HG03025 (cell line): ENCODE results near the gene SMIM17.
"Not testable (repeated sequence)": the region's sequence is repeated elsewhere in the genome, so short reads cannot be mapped to it uniquely, and the experiment has no call there.

Experiments used
- ATAC-seq: cut with Tn5 transposase; IDR thresholded peaks from one replicate; pipeline ENCODE4 v1.9.1; 2021; ENCODE audit warnings: mild to moderate bottlenecking, moderate library complexity; ENCODE audit not compliant: unreplicated experiment, low FRiP score

The SMIM17 gene

GRCh38 chr19:56654151-56654550 is 11.2 kb downstream of the SMIM17 start:
- ATAC-seq: no peak

GRCh38 chr19:56660381-56661107 is 17.6 kb downstream of the SMIM17 start:
- no peak for ATAC-seq

GRCh38 chr19:56661248-56661647 is 18.3 kb downstream of the SMIM17 start:
- no peak for ATAC-seq

- no peak for ATAC-seq
Measured at GRCh38 chr19:56663931-56664500, 21.1 kb downstream of the SMIM17 start.

- no peak for ATAC-seq
Measured at GRCh38 chr19:56664511-56664910, 21.6 kb downstream of the SMIM17 start.

- no peak for ATAC-seq
Measured at GRCh38 chr19:56667311-56667870, 24.4 kb downstream of the SMIM17 start.

- ATAC-seq: no peak
Measured at GRCh38 chr19:56668676-56669075, 25.7 kb downstream of the SMIM17 start.

- ATAC-seq: no peak
Measured at GRCh38 chr19:56670401-56670960, 27.5 kb downstream of the SMIM17 start.

- no peak for ATAC-seq
Measured at GRCh38 chr19:56670961-56671612, 28.1 kb downstream of the SMIM17 start.

- ATAC-seq: no peak
Measured at GRCh38 chr19:56671613-56671994, 28.6 kb downstream of the SMIM17 start, which contains the start of gene ZNF835. ZNF835 (minus strand) TSS chr19:56671757; CDS start chr19:56665198, 6,559 bp downstream.

GRCh38 chr19:56672610-56673009 is 29.7 kb downstream of the SMIM17 start:
- ATAC-seq: not testable (repeated sequence)

GRCh38 chr19:56678205-56678604 is 35.2 kb downstream of the SMIM17 start:
- ATAC-seq: no peak

GRCh38 chr19:56681702-56682101 is 38.7 kb downstream of the SMIM17 start:
- no peak for ATAC-seq

GRCh38 chr19:56683116-56683515 is 40.2 kb downstream of the SMIM17 start:
- ATAC-seq: no peak

GRCh38 chr19:56687031-56687430 is 44.1 kb downstream of the SMIM17 start:
- ATAC-seq: no peak

- no peak for ATAC-seq
Measured at GRCh38 chr19:56689198-56689597, 46.2 kb downstream of the SMIM17 start.

- ATAC-seq: no peak
Measured at GRCh38 chr19:56690670-56691069, 47.7 kb downstream of the SMIM17 start.

GRCh38 chr19:56692206-56692895 is 49.4 kb downstream of the SMIM17 start:
- no peak for ATAC-seq

GRCh38 chr19:56699552-56699951 is 56.6 kb downstream of the SMIM17 start:
- ATAC-seq: no peak

GRCh38 chr19:56701895-56702294 is 58.9 kb downstream of the SMIM17 start:
- ATAC-seq: no peak
